A549 (cell line): Measurements from ENCODE around the gene LAMP1.

Experiments
- CEBPB ChIP-seq, 2 experiments: fragments of >200 bp in 1 of 2; sonication (Bioruptor Twin) in 1 of 2; formaldehyde crosslinking in 1 of 2; IDR thresholded peaks; 2 replicates each; pipeline ENCODE4 v1.6.1; 2012 to 2016
- CTCF ChIP-seq: fragments of >200 bp; sonication (Bioruptor Twin); formaldehyde crosslinking; IDR thresholded peaks from 3 replicates; pipeline ENCODE4 v1.5.1; 2016
- EP300 ChIP-seq, 2 experiments: fragments of >200 bp; sonication (Bioruptor Twin); formaldehyde crosslinking; IDR thresholded peaks; 2 replicates in 1 of 2; 3 replicates in 1 of 2; pipeline ENCODE4 v1.6.1; 2016 to 2017
- POLR2A ChIP-seq: IDR thresholded peaks from 2 replicates; pipeline ENCODE4 v1.6.1; 2012; ENCODE audit warnings: mild to moderate bottlenecking, low read length
- POLR2AphosphoS2 ChIP-seq: conservative IDR thresholded peaks from 2 replicates; pipeline ENCODE4 v1.6.1; 2012; ENCODE audit warnings: low read length, improper control_type of control experiment, inconsistent platforms
- RAD21 ChIP-seq, 2 experiments: fragments of >200 bp in 1 of 2; sonication (Bioruptor Twin) in 1 of 2; formaldehyde crosslinking in 1 of 2; IDR thresholded peaks in 1 of 2; conservative IDR thresholded peaks in 1 of 2; 2 replicates in 1 of 2; 3 replicates in 1 of 2; pipeline ENCODE4 v1.6.1; 2012 to 2018; ENCODE audit warnings: inconsistent platforms in 1 of 2

- TF ChIP-seq CTCF (no peak), RAD21 (conservative IDR thresholded peaks at IDR 0.05 in 1 of 2, IDR thresholded peaks at IDR 0.05 in 1 of 2) (no peak), POLR2A (no peak), EP300 (IDR thresholded peaks at IDR 0.05) (no peak), POLR2AphosphoS2 (no peak), CEBPB (IDR thresholded peaks at IDR 0.05) (no peak)
These were observed 19.0 kb downstream of the LAMP1 start for GRCh38 chr13:113315992-113316391.
